ENCODE results near the gene C10orf90.

Gene C10orf90

DNA sequence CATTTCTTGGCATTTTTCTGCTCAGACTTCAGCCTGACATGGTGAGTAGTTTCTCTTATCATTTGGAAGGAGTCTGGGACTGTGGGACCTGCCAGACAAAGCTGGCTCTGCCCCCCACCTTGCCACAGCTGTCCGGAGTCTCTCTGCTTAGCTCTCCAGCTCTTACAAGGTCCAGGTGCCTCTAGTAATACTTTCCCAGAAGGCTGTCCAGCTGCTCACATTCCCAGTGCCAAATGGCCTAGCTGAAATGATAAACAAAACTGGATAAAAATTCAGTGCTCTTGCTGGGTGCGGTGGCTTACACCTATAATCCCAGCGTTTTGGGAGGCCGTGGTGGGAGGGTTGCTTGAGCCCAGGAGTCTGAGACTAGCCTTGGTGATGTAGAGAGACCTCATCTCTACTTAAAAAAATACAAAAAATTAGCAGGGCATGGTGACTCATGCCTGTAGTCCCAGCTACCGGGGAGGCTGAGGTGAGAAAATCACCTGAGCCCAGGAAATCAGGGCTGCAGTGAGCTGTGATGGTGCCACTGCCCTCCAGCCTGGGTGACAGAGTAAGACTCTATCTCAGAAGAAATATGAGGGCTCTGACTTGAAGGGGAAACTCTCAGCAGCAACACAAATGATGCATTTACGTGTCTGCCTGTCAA is 86.8 kb downstream of the C10orf90 start:
- Histone ChIP-seq H3F3A (ENCODE audit: low read depth) (no peaks in the 10 kb centered on the region), H3K79me2 (ENCODE audit: insufficient read depth, low read length) (no peaks in the 10 kb centered on the region), H3K36me3 (ENCODE audit: insufficient read depth, low read length) (no peaks in the 10 kb centered on the region), H3K27me3 (ENCODE audit: insufficient read depth, low read length, poor library complexity, severe bottlenecking) (no peaks in the 10 kb centered on the region), H3K4me1 (ENCODE audit: insufficient read depth, low read length, poor library complexity, severe bottlenecking) (no peaks in the 10 kb centered on the region), H3K9me2 (replicated peaks; ENCODE audit: low read depth, low read length) (no peaks in the 10 kb centered on the region), H3K9ac (ENCODE audit: low read depth, low read length, poor library complexity, severe bottlenecking) (no peak overlapping the region), H3K4me3 (ENCODE audit: low read length, poor library complexity, severe bottlenecking) (no peak overlapping the region), H2AFZ (ENCODE audit: low read length) (no peak overlapping the region), H4K20me1 (ENCODE audit: insufficient read depth, low read length, poor library complexity, severe bottlenecking) (no peaks in the 10 kb centered on the region), H3K9me3 (ENCODE audit: insufficient read depth, low read depth, low read length) (no peaks in the 10 kb centered on the region), H3K4me2 (ENCODE audit: low read depth, low read length, poor library complexity, severe bottlenecking) (no peak overlapping the region)
- TF ChIP-seq, protein P1, sequence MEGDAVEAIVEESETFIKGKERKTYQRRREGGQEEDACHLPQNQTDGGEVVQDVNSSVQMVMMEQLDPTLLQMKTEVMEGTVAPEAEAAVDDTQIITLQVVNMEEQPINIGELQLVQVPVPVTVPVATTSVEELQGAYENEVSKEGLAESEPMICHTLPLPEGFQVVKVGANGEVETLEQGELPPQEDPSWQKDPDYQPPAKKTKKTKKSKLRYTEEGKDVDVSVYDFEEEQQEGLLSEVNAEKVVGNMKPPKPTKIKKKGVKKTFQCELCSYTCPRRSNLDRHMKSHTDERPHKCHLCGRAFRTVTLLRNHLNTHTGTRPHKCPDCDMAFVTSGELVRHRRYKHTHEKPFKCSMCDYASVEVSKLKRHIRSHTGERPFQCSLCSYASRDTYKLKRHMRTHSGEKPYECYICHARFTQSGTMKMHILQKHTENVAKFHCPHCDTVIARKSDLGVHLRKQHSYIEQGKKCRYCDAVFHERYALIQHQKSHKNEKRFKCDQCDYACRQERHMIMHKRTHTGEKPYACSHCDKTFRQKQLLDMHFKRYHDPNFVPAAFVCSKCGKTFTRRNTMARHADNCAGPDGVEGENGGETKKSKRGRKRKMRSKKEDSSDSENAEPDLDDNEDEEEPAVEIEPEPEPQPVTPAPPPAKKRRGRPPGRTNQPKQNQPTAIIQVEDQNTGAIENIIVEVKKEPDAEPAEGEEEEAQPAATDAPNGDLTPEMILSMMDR (conservative IDR thresholded peaks at IDR 0.05; ENCODE audit: low read length) = no peak
- TF ChIP-seq EZH2phosphoT487 (IDR thresholded peaks at IDR 0.05; ENCODE audit: borderline replicate concordance) = no peak

DNA sequence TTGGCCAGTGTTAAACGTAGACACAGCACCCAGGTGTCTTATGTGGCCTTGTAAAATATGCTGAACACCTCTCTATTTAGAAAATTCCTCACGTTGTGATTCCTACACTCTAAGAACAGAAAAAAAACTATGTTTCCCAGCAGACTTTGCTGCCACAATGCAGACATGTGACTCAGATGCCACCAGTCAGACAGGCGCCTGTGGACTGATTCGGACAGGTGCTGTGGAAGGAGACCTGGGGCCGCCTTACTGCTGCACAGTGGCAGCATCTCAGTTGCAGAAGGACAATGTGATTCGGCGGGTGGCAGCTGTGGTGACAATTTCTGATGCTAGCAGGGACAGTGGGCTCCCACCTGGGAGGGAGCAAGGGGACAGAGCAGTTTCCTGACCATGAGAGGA is 88.8 kb downstream of the C10orf90 start:
- H3K4me1 ChIP-seq (ENCODE audit: insufficient read depth, low read length, poor library complexity, severe bottlenecking) = no peaks in the 10 kb centered on the region
- H2AFZ ChIP-seq (ENCODE audit: low read length) = no peak overlapping the region
- TF ChIP-seq, protein P1 (conservative IDR thresholded peaks at IDR 0.05; ENCODE audit: low read length) = no peak
- TF ChIP-seq EZH2phosphoT487 (IDR thresholded peaks at IDR 0.05; ENCODE audit: borderline replicate concordance) = no peak
- H3K9ac ChIP-seq (ENCODE audit: low read depth, low read length, poor library complexity, severe bottlenecking) = no peak overlapping the region
- no peak overlapping the region for H3K4me2 ChIP-seq (ENCODE audit: low read depth, low read length, poor library complexity, severe bottlenecking)
- H3K9me2 ChIP-seq (replicated peaks; ENCODE audit: low read depth, low read length) = no peaks in the 10 kb centered on the region
- H3K9me3 ChIP-seq (ENCODE audit: insufficient read depth, low read depth, low read length) = no peaks in the 10 kb centered on the region
- no peaks in the 10 kb centered on the region for H4K20me1 ChIP-seq (ENCODE audit: insufficient read depth, low read length, poor library complexity, severe bottlenecking)
- H3K36me3 ChIP-seq (ENCODE audit: insufficient read depth, low read length) = no peaks in the 10 kb centered on the region
- H3K4me3 ChIP-seq (ENCODE audit: low read length, poor library complexity, severe bottlenecking) = no peak overlapping the region
- H3F3A ChIP-seq (ENCODE audit: low read depth) = no peaks in the 10 kb centered on the region
- no peaks in the 10 kb centered on the region for H3K27me3 ChIP-seq (ENCODE audit: insufficient read depth, low read length, poor library complexity, severe bottlenecking)
- no peaks in the 10 kb centered on the region for H3K79me2 ChIP-seq (ENCODE audit: insufficient read depth, low read length)

DNA sequence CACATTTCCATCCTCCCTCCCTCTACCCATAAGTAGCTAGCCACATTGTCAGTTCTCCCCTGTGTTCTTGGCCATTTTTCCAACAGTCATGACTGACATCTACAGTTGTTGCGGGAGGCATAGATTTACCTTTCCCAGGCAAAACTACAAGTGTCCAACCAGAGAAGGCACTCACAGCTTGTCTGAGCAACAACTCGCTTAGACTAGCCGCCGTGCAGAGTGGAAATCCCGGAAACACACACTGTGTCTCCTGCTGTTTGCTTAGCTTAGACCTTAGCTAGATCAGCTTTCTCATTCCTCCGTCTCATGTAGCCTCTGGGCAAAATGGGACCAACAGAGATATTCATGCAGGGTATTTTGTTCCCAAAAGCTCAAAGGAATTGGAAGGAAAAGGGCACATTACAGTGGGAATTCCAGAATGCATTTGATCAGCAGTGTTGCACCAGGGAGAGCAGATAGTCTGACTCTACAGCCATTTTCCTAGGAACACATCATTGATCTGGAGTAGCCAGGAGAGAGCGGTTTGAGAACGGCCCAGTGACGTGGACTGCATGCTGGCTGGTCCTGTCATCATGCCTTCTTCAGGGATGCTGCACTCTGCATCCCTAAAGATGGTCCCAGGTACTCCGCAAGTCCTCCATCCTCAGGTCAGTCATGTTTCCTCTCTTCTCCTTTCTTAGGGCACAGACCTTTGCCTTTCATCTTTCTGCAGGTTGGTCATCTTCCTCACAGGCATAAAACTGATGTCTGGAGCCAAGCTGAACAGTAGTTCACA is 89.4 kb downstream of the C10orf90 start:
- Histone ChIP-seq H3K27me3 (ENCODE audit: insufficient read depth, low read length, poor library complexity, severe bottlenecking) (no peaks in the 10 kb centered on the region), H3K9me3 (ENCODE audit: insufficient read depth, low read depth, low read length) (no peaks in the 10 kb centered on the region), H2AFZ (ENCODE audit: low read length) (no peak overlapping the region), H3K36me3 (ENCODE audit: insufficient read depth, low read length) (no peaks in the 10 kb centered on the region), H3K4me3 (ENCODE audit: low read length, poor library complexity, severe bottlenecking) (no peak overlapping the region), H4K20me1 (ENCODE audit: insufficient read depth, low read length, poor library complexity, severe bottlenecking) (no peaks in the 10 kb centered on the region), H3K9ac (ENCODE audit: low read depth, low read length, poor library complexity, severe bottlenecking) (no peak overlapping the region), H3K79me2 (ENCODE audit: insufficient read depth, low read length) (no peaks in the 10 kb centered on the region), H3K9me2 (replicated peaks; ENCODE audit: low read depth, low read length) (no peaks in the 10 kb centered on the region), H3K4me2 (ENCODE audit: low read depth, low read length, poor library complexity, severe bottlenecking) (no peak overlapping the region), H3K4me1 (ENCODE audit: insufficient read depth, low read length, poor library complexity, severe bottlenecking) (no peaks in the 10 kb centered on the region), H3F3A (ENCODE audit: low read depth) (no peaks in the 10 kb centered on the region)
- TF ChIP-seq EZH2phosphoT487 (IDR thresholded peaks at IDR 0.05; ENCODE audit: borderline replicate concordance) = no peak
- TF ChIP-seq, protein P1 (conservative IDR thresholded peaks at IDR 0.05; ENCODE audit: low read length) = no peak
